A549 (cell line): ENCODE results near the gene LOXHD1.

Experiments
- CHD2 ChIP-seq: fragments of 150-350 bp; IDR thresholded peaks from 2 replicates; pipeline ENCODE4 v1.6.1; 2014; ENCODE audit warnings: low read length; ENCODE audit not compliant: partially characterized antibody
- CTCF ChIP-seq: fragments of >200 bp; sonication (Bioruptor Twin); formaldehyde crosslinking; IDR thresholded peaks from 3 replicates; pipeline ENCODE4 v1.5.1; 2016
- JUN ChIP-seq, 2 experiments: fragments of >200 bp; sonication (Bioruptor Twin); formaldehyde crosslinking; IDR thresholded peaks; 2 replicates in 1 of 2; 3 replicates in 1 of 2; pipeline ENCODE4 v1.6.1; 2016 to 2017

- TF ChIP-seq CTCF (no peak), JUN (IDR thresholded peaks at IDR 0.05) (no peak), CHD2 (no peak)
Measured at GRCh38 chr18:46429649-46430224, 227.3 kb downstream of the LOXHD1 start.
